ENCODE results near the gene NDE1.
"Not testable (repeated sequence)": the region's sequence is repeated elsewhere in the genome, so short reads cannot be mapped to it uniquely, and the experiment has no call there.

The NDE1 gene

GRCh38 chr16:15621456-15621855 lies 28.6 kb upstream of the NDE1 start:
- no peak for DNase-seq

GRCh38 chr16:15621889-15622288 lies 28.2 kb upstream of the NDE1 start:
- DNase-seq, result no peak

GRCh38 chr16:15631730-15632409 lies 18.2 kb upstream of the NDE1 start:
- no peak for DNase-seq

- DNase-seq, result no peak
These were observed 14.1 kb upstream of the NDE1 start for GRCh38 chr16:15635926-15636325.

- DNase-seq, result no peak
These were observed 13.6 kb upstream of the NDE1 start for GRCh38 chr16:15636392-15636873.

GRCh38 chr16:15639061-15639568 lies 10.9 kb upstream of the NDE1 start:
- no peak for DNase-seq

- no peak for DNase-seq
These were observed 9.1 kb upstream of the NDE1 start for GRCh38 chr16:15640966-15641365.

GRCh38 chr16:15641753-15642556 lies 8.1 kb upstream of the NDE1 start:
- DNase-seq, result no peak

- peak; percentile 69 to 71 for DNase-seq
These were observed 7.4 kb upstream of the NDE1 start for GRCh38 chr16:15642557-15643047.

GRCh38 chr16:15643048-15643945 lies 6.7 kb upstream of the NDE1 start, which contains the start of gene MARF1:
Gene MARF1, minus strand, starts transcription at chr16:15643154. Its CDS starts 3,921 bp downstream, at chr16:15639233.
- DNase-seq, result peak; percentile 96

GRCh38 chr16:15643946-15644250 lies 6.1 kb upstream of the NDE1 start:
- no peak for DNase-seq

GRCh38 chr16:15644267-15644961 lies 5.6 kb upstream of the NDE1 start:
- DNase-seq, result peak; percentile 72 to 84

GRCh38 chr16:15644962-15645465 lies 5.0 kb upstream of the NDE1 start:
- not testable (repeated sequence) for DNase-seq

GRCh38 chr16:15646557-15647293 lies 3.3 kb upstream of the NDE1 start:
- not testable (repeated sequence) for DNase-seq

GRCh38 chr16:15647294-15648014 lies 2.6 kb upstream of the NDE1 start:
- no peak for DNase-seq

- DNase-seq, result no peak
These were observed 1.8 kb upstream of the NDE1 start for GRCh38 chr16:15648135-15648730.

GRCh38 chr16:15649311-15649710 lies 734 bp upstream of the NDE1 start:
- not testable (repeated sequence) for DNase-seq

- DNase-seq, result no peak
These were observed 372 bp upstream of the NDE1 start for GRCh38 chr16:15649727-15650018.

- DNase-seq, result no peak
These were observed 690 bp downstream of the NDE1 start for GRCh38 chr16:15650698-15651171.
